K562 (cell line): ENCODE measurements around the gene TNPO2. TPM values are rescaled to one million over a fixed set of nuclear protein-coding genes. Genes with fewer than 3 reads are reported as not detected.
A peak's percentile ranks its signal among the peaks of the same experiment; 100 is the strongest.

Experiments used
- ATF1 ChIP-seq, 2 experiments: fragments of 450-650 bp in 1 of 2; IDR thresholded peaks; 2 replicates each; pipeline ENCODE4 v1.6.1; 2016; ENCODE audit warnings: missing compliant biosample characterization in 1 of 2, missing genetic modification characterization in 1 of 2
- ATF3 ChIP-seq, 2 experiments: fragments of 450-650 bp in 1 of 2; sonication (generic) in 1 of 2; formaldehyde crosslinking in 1 of 2; IDR thresholded peaks in 1 of 2; conservative IDR thresholded peaks in 1 of 2; 2 replicates each; pipeline versions ENCODE4 v1.6.1 to v1.8.1; 2016 to 2023; ENCODE audit warnings: mild to moderate bottlenecking in 2 of 2, moderate library complexity in 2 of 2, inconsistent platforms in 1 of 2, missing genetic modification reagents in 1 of 2
- CBX1 ChIP-seq: sonication (generic); IDR thresholded peaks from 2 replicates; pipeline ENCODE4 v1.6.1; 2016; ENCODE audit warnings: antibody characterized with exemption, low read depth, mild to moderate bottlenecking
- CBX5 ChIP-seq: IDR thresholded peaks from 2 replicates; pipeline ENCODE4 v1.6.1; 2014; ENCODE audit warnings: low read depth, borderline replicate concordance
- CLOCK ChIP-seq: fragments of 250-450 bp; sonication (Bioruptor Pico); IDR thresholded peaks from 2 replicates; pipeline ENCODE4 v1.4.0; 2020; ENCODE audit warnings: mild to moderate bottlenecking, moderate library complexity, borderline replicate concordance
- E2F6 ChIP-seq, 2 experiments: IDR thresholded peaks; 2 replicates each; pipeline ENCODE4 v1.6.1; 2011; ENCODE audit warnings: borderline replicate concordance in 1 of 2, control low read depth in 1 of 2, low read depth in 1 of 2, low read length in 1 of 2, mild to moderate bottlenecking in 1 of 2, mixed read lengths in 1 of 2, moderate library complexity in 1 of 2; ENCODE audit not compliant: insufficient read depth in 1 of 2, insufficient read length in 1 of 2, poor library complexity in 1 of 2, severe bottlenecking in 1 of 2; ENCODE audit errors: extremely low read depth in 1 of 2
- NFIX ChIP-seq: fragments of 250-450 bp; sonication (Bioruptor Pico); IDR thresholded peaks from 2 replicates; pipeline ENCODE4 v1.4.0; 2020; ENCODE audit warnings: low read depth, mild to moderate bottlenecking, moderate library complexity
- RBBP5 ChIP-seq: fragments of 200-600 bp; sonication (generic); IDR thresholded peaks from 2 replicates; pipeline ENCODE4 v1.6.1; 2012; ENCODE audit warnings: borderline replicate concordance, mild to moderate bottlenecking, low read length, control low read depth, inconsistent platforms; ENCODE audit not compliant: insufficient read depth, poor library complexity, severe bottlenecking
- SAFB2 ChIP-seq: fragments of 200-400 bp; formaldehyde crosslinking; IDR thresholded peaks from 2 replicates; pipeline ENCODE4 v1.6.1; 2018; ENCODE audit warnings: borderline replicate concordance, low read length, low read depth, moderate library complexity; ENCODE audit not compliant: severe bottlenecking
- SIN3B ChIP-seq: fragments of 450-650 bp; IDR thresholded peaks from 2 replicates; pipeline ENCODE4 v1.6.1; 2017; ENCODE audit warnings: low read depth, mild to moderate bottlenecking, moderate library complexity
- TAF1 ChIP-seq: IDR thresholded peaks from 2 replicates; pipeline ENCODE4 v1.6.1; 2011; ENCODE audit warnings: mild to moderate bottlenecking, low read length, moderate library complexity; ENCODE audit not compliant: insufficient read depth, control insufficient read depth, severe bottlenecking; ENCODE audit errors: extremely low read depth
- TCF7 ChIP-seq: sonication (generic); IDR thresholded peaks from 2 replicates; pipeline ENCODE4 v1.6.1; 2016; ENCODE audit warnings: antibody characterized with exemption, borderline replicate concordance
- ZFP91 ChIP-seq: sonication (generic); formaldehyde crosslinking; IDR thresholded peaks from 2 replicates; pipeline ENCODE4 v1.8.0; 2022; ENCODE audit warnings: mild to moderate bottlenecking, missing genetic modification reagents
- ZNF12 ChIP-seq: sonication (generic); formaldehyde crosslinking; IDR thresholded peaks from 2 replicates; pipeline ENCODE4 v1.4.0; 2020; ENCODE audit warnings: mild to moderate bottlenecking, missing genetic modification reagents
- ZNF280B ChIP-seq: fragments of 250-450 bp; sonication (Bioruptor Pico); IDR thresholded peaks from 2 replicates; pipeline ENCODE4 v1.5.1; 2021; ENCODE audit warnings: mild to moderate bottlenecking
- ZNF644 ChIP-seq: fragments of 200-800 bp; sonication (Bioruptor generic); IDR thresholded peaks from 2 replicates; pipeline ENCODE4 v1.6.1; 2016; ENCODE audit warnings: low read depth, missing genetic modification characterization, missing compliant biosample characterization
- polyA plus RNA-seq, 8 experiments: library from polyadenylated mRNA; depleted of rRNA in 4 of 8; stranded (reverse) in 5 of 8; unstranded in 3 of 8; fragments of >200 nt; fragmentation: Nextera tagmentation in 2 of 8; fragmentation: Illumina TruSeq in 1 of 8; extraction: Ambion mirVana in 2 of 8; extraction: Trizol in 1 of 8; gene quantifications; 2 replicates each; pipeline versions ENCODE4 v1.2.1 to v1.2.3, GENCODE V29; 2011 to 2014; ENCODE audit warnings: inconsistent platforms in 1 of 8, missing spikeins in 1 of 8
- total RNA-seq, 7 experiments: library from RNA; depleted of rRNA in 6 of 7; stranded (reverse); fragments of >200 nt in 6 of 7; fragmentation: Illumina TruSeq in 2 of 7; extraction: Trizol in 2 of 7; gene quantifications; 2 replicates each; pipeline versions ENCODE4 v1.2.1 to v1.2.3, GENCODE V29; 2011 to 2021; ENCODE audit warnings: low replicate concordance in 1 of 7

The TNPO2 gene
- total and polyA plus RNA-seq, 9 of the 15 experiments (the other 6 are each of a cell fraction or from before 2014, with no cell fraction given) = 6.0 to 126 (median 53.8) TPM

GRCh38 chr19:12757544-12758274 is 34.0 kb upstream of the TNPO2 start (continued):
- TF ChIP-seq ZFP91 (CRISPR knock-in tag) = no peak
- no peak for TF ChIP-seq SIN3B
- TF ChIP-seq CBX1 = no peak
- no peak for TF ChIP-seq CBX5
- TF ChIP-seq NFIX (CRISPR knock-in tag) = no peak
- no peak for TF ChIP-seq ZNF12 (CRISPR knock-in tag)
- TF ChIP-seq ZNF280B (CRISPR knock-in tag) = no peak
- TF ChIP-seq ATF3 (IDR thresholded peaks at IDR 0.05) = no peak
- no peak for TF ChIP-seq ATF3 (CRISPR knock-in tag; conservative IDR thresholded peaks at IDR 0.05)
- TF ChIP-seq E2F6 (IDR thresholded peaks at IDR 0.05; ENCODE audit: borderline replicate concordance in 1 of 2, extremely low read depth in 1 of 2, insufficient read depth in 1 of 2, insufficient read length in 1 of 2, low read depth in 1 of 2, low read length in 1 of 2, poor library complexity in 1 of 2, severe bottlenecking in 1 of 2) = peak; percentile 41 to 49
- TF ChIP-seq CLOCK = no peak
- TF ChIP-seq RBBP5 = no peak
- no peak for TF ChIP-seq ATF1 (CRISPR knock-in tag; IDR thresholded peaks at IDR 0.05)
- TF ChIP-seq ATF1 (tag; IDR thresholded peaks at IDR 0.05) = peak; percentile 24; the same call in 1 of the 2 replicates
- TF ChIP-seq TCF7 = no peak
- no peak for TF ChIP-seq SAFB2
- TF ChIP-seq TAF1 = no peak
- TF ChIP-seq ZNF644 (tag) = no peak
